Caco-2 (cell line): ENCODE results near the gene COA1. TPM values are rescaled to one million over a fixed set of nuclear protein-coding genes. Genes with fewer than 3 reads are reported as not detected.

Source experiments
- BruUV-seq: library from RNA; stranded (reverse); fragments of 400-500 nt; replicated peaks from 2 replicates; lab custom pipeline; 2021; lab: Mats Ljungman, UMichigan
- CTCF ChIA-PET: fragments of 300-600 bp; sonication (Branson Sonifier 250); formaldehyde crosslinking; loops from one replicate; lab custom pipeline; 2022; ENCODE audit warnings: antibody characterized with exemption; lab: Charles Lee
- POLR2A ChIA-PET: fragments of 300-600 bp; sonication (Branson Sonifier 250); formaldehyde crosslinking; loops from one replicate; lab custom pipeline; 2022; ENCODE audit warnings: antibody characterized with exemption; lab: Charles Lee
- DNase-seq, 2 experiments: peaks; one replicate each; pipeline versions ENCODE4 v3.0.0 to v3.0.0-alpha.2; 2020 to 2022
- H3K27me3 ChIP-seq: replicated peaks from 2 replicates; pipeline ENCODE4 v1.6.0; 2011; ENCODE audit warnings: low read length; ENCODE audit not compliant: control insufficient read depth, insufficient read depth
- H3K36me3 ChIP-seq: 2 replicates; pipeline ENCODE4 v1.5.1; 2011; ENCODE audit warnings: low read length; ENCODE audit not compliant: control insufficient read depth, insufficient read depth
- H3K4me1 ChIP-seq: fragments of 250-450 bp; sonication (Bioruptor Pico); 2 replicates; pipeline ENCODE4 v1.5.1; 2020; ENCODE audit warnings: mild to moderate bottlenecking
- H3K4me3 ChIP-seq: 2 replicates; pipeline ENCODE4 v1.5.1; 2011; ENCODE audit warnings: low read depth, mild to moderate bottlenecking, control low read depth, low read length
- H3K9me3 ChIP-seq: fragments of 250-450 bp; sonication (Bioruptor Pico); 2 replicates; pipeline ENCODE4 v1.5.1; 2020; ENCODE audit warnings: mild to moderate bottlenecking, moderate library complexity
- H3K27ac Mint-ChIP-seq: one replicate; pipeline ENCODE4 v1.8.0; 2022; ENCODE audit warnings: mixed read lengths; ENCODE audit not compliant: unreplicated experiment
- H3K27me3 Mint-ChIP-seq: one replicate; pipeline ENCODE4 v1.8.0; 2022; ENCODE audit warnings: mixed read lengths; ENCODE audit not compliant: insufficient read depth, unreplicated experiment
- H3K36me3 Mint-ChIP-seq: one replicate; pipeline ENCODE4 v1.8.0; 2022; ENCODE audit warnings: mild to moderate bottlenecking, mixed read lengths; ENCODE audit not compliant: insufficient read depth, unreplicated experiment
- H3K4me1 Mint-ChIP-seq: one replicate; pipeline ENCODE4 v1.8.0; 2022; ENCODE audit warnings: low read depth, mixed read lengths; ENCODE audit not compliant: unreplicated experiment
- H3K4me3 Mint-ChIP-seq: one replicate; pipeline ENCODE4 v1.8.0; 2022; ENCODE audit warnings: mild to moderate bottlenecking, moderate library complexity, mixed read lengths; ENCODE audit not compliant: unreplicated experiment
- H3K9me3 Mint-ChIP-seq: one replicate; pipeline ENCODE4 v1.8.0; 2022; ENCODE audit warnings: mixed read lengths; ENCODE audit not compliant: unreplicated experiment
- CTCF ChIP-seq, 2 experiments: fragments of 200-600 bp in 1 of 2; IDR thresholded peaks; 1 replicate in 1 of 2; 2 replicates in 1 of 2; pipeline versions ENCODE4 v1.5.1 to v1.8.0; 2011 to 2022; ENCODE audit warnings: antibody characterized with exemption in 1 of 2, control low read depth in 1 of 2, inconsistent platforms in 1 of 2, low read depth in 1 of 2, low read length in 1 of 2, mild to moderate bottlenecking in 1 of 2, moderate library complexity in 1 of 2; ENCODE audit not compliant: insufficient read depth in 1 of 2, severe bottlenecking in 1 of 2, unreplicated experiment in 1 of 2
- intact Hi-C: fragments of 100-400 bp; cut with micrococcal nuclease; formaldehyde crosslinking; loops from one replicate; pipeline ENCODE4 v1.10.0; 2022; ENCODE audit not compliant: unreplicated experiment
- total RNA-seq: library from RNA; stranded (reverse); gene quantifications from 2 replicates; pipeline ENCODE4 v1.2.3, GENCODE V29; 2022

Gene COA1
- total RNA-seq, 1 experiment from 2014 or later = 94.7 TPM

- TF ChIP-seq CTCF (IDR thresholded peaks at IDR 0.05; ENCODE audit: insufficient read depth in 1 of 2, low read depth in 1 of 2, low read length in 1 of 2, severe bottlenecking in 1 of 2, unreplicated experiment in 1 of 2) = no peak
- peaks cover 5% of the 10 kb centered on the region; the same call in 1 of the 2 replicates for H3K9me3 ChIP-seq
- no peak overlapping the region for H3K27ac Mint-ChIP-seq
- no peak overlapping the region for H3K4me3 Mint-ChIP-seq
- no peak overlapping the region for H3K4me3 ChIP-seq
- intact Hi-C loops = no loop called here
- no TSS peak for BruUV-seq
- H3K36me3 ChIP-seq = no peaks in the 10 kb centered on the region; the same call in 1 of the 2 replicates
- no peaks in the 10 kb centered on the region for H3K4me1 Mint-ChIP-seq
- ChIA-PET CTCF (no interaction called here), POLR2A (no interaction called here)
- no peak for DNase-seq
- peaks cover 10% of the 10 kb centered on the region for H3K36me3 Mint-ChIP-seq
- no peaks in the 10 kb centered on the region for H3K9me3 Mint-ChIP-seq
- H3K27me3 Mint-ChIP-seq = no peaks in the 10 kb centered on the region
- H3K27me3 ChIP-seq = no peaks in the 10 kb centered on the region
- H3K4me1 ChIP-seq = no peaks in the 10 kb centered on the region
Observed at GRCh38 chr7:43702974-43703373, 26.3 kb downstream of the COA1 start.

DNA sequence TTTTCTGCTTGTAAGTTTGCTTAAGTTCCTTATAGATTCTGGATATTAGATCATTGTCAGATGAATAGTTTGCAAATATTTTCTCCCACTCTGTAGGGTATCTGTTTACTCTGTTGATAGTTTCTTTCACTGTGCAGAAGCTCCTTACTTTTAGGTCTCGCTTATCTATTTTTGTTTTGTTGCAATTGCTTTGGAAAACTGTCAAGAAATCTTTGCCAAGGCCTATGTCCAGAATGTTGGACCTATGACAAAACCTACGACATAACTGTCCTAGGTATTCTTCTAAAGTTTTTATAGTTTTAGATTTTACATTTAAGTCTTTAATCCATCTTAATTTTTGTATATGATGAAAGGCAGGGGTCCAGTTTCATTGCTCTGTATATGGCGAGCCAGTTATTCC is 27.4 kb downstream of the COA1 start:
- H3K4me1 ChIP-seq = no peaks in the 10 kb centered on the region
- ChIA-PET CTCF (no interaction called here), POLR2A (no interaction called here)
- H3K36me3 ChIP-seq = no peaks in the 10 kb centered on the region
- no peaks in the 10 kb centered on the region for H3K27me3 ChIP-seq
- Mint-ChIP-seq H3K9me3 (no peaks in the 10 kb centered on the region), H3K27ac (no peak overlapping the region), H3K36me3 (peaks cover 10% of the 10 kb centered on the region), H3K4me3 (no peak overlapping the region), H3K4me1 (no peaks in the 10 kb centered on the region), H3K27me3 (no peaks in the 10 kb centered on the region)
- no TSS peak for BruUV-seq
- H3K4me3 ChIP-seq = no peak overlapping the region
- no peaks in the 10 kb centered on the region for H3K9me3 ChIP-seq
- intact Hi-C loops = no loop called here
- DNase-seq = no peak
- no peak for TF ChIP-seq CTCF (IDR thresholded peaks at IDR 0.05; ENCODE audit: insufficient read depth in 1 of 2, low read depth in 1 of 2, low read length in 1 of 2, severe bottlenecking in 1 of 2, unreplicated experiment in 1 of 2)

DNA sequence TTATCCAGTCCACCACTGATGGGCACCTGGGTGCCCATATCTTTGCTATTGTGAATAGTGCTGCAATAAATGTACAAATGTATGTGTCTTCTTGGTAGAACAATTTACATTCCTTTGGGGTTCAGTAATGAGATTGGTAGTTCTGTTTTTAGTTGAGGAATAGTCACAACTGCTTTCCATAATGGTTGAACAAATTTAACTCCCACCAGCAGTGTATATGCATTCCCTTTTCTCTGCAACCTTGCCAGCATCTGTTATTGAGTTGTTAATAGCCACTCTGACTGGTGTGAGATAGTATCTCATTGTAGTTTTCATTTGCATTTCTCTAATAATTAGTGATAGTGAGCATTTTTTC is 27.8 kb downstream of the COA1 start:
- BruUV-seq = no TSS peak
- no peak overlapping the region for H3K4me3 Mint-ChIP-seq
- no peak for DNase-seq
- no peak for TF ChIP-seq CTCF (IDR thresholded peaks at IDR 0.05; ENCODE audit: insufficient read depth in 1 of 2, low read depth in 1 of 2, low read length in 1 of 2, severe bottlenecking in 1 of 2, unreplicated experiment in 1 of 2)
- H3K4me1 Mint-ChIP-seq = no peaks in the 10 kb centered on the region
- H3K36me3 ChIP-seq = no peaks in the 10 kb centered on the region
- POLR2A ChIA-PET = no interaction called here
- H3K9me3 Mint-ChIP-seq = no peaks in the 10 kb centered on the region
- H3K27me3 ChIP-seq = no peaks in the 10 kb centered on the region
- CTCF ChIA-PET = interaction anchor here (2.7 kb wide), 1 partner anchor 118 kb away, joined by 129 read pairs; the partner anchor contains the start of gene STK17A
- no peaks in the 10 kb centered on the region for H3K9me3 ChIP-seq
- no peak overlapping the region for H3K27ac Mint-ChIP-seq
- no peaks in the 10 kb centered on the region for H3K27me3 Mint-ChIP-seq
- H3K36me3 Mint-ChIP-seq = peaks cover 10% of the 10 kb centered on the region
- H3K4me1 ChIP-seq = no peaks in the 10 kb centered on the region
- H3K4me3 ChIP-seq = no peak overlapping the region
- intact Hi-C loops = no loop called here
